ENCODE results near the gene SSBP2. TPM values are rescaled to one million over a fixed set of nuclear protein-coding genes. Genes with fewer than 3 reads are reported as not detected.

Gene SSBP2
- total RNA-seq, 2 experiments from 2014 or later: 32.5 to 35.4 TPM

DNA sequence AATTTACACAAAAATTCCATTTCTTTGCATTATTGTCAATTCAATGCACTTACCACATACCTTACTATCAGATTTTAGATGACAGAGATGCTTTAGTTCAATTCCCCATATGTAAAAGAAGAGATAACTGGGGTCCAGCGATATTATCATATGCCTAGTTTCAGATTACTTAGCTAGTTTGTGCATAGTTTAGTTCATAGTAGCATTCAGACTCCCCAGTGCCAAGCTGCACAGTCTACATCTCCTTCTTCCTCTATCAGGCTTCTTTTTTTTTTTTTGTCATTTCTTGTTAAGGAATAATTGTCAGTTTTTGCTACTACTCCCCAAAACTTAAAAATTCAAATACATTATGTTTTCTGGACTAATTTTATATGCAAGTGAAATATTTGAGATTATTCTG, 175.0 kb downstream of the SSBP2 start:
- POLR2A ChIA-PET: no interaction called here
- Mint-ChIP-seq H3K36me3 (peaks cover 3% of the 10 kb centered on the region), H3K27ac (no peak overlapping the region), H3K9me3 (peaks cover 1% of the 10 kb centered on the region), H3K27me3 (no peaks in the 10 kb centered on the region), H3K4me3 (no peak overlapping the region), H3K4me1 (peaks cover 5% of the 10 kb centered on the region)
- ATAC-seq (ENCODE audit: low read depth) (no peak), DNase-seq (no peak)

DNA sequence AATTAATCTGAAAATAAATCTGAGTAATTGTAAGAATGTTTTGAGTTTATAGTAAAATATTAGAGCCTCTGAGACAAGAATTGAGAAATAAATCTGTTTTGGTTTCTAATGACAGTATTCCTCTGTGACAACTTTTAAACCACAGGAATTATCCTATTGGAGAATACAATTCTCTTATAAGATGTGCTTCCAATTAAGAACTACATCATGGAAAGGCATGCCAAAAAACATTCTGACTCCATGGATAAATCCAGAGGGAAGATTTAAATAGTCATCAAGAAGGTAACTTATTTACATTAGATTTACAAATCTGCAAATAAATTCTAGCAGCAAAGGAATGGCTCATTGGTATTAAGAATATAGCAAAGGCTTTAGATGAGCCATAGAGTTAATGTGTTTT, 178.7 kb downstream of the SSBP2 start:
- H3K27ac Mint-ChIP-seq: no peak overlapping the region
- no peaks in the 10 kb centered on the region for H3K27me3 Mint-ChIP-seq
- DNase-seq (no peak), ATAC-seq (ENCODE audit: low read depth) (no peak)
- H3K4me1 Mint-ChIP-seq: no peaks in the 10 kb centered on the region
- peaks cover 7% of the 10 kb centered on the region for H3K36me3 Mint-ChIP-seq
- H3K9me3 Mint-ChIP-seq: peaks cover 3% of the 10 kb centered on the region
- no peak overlapping the region for H3K4me3 Mint-ChIP-seq
- POLR2A ChIA-PET: no interaction called here

DNA sequence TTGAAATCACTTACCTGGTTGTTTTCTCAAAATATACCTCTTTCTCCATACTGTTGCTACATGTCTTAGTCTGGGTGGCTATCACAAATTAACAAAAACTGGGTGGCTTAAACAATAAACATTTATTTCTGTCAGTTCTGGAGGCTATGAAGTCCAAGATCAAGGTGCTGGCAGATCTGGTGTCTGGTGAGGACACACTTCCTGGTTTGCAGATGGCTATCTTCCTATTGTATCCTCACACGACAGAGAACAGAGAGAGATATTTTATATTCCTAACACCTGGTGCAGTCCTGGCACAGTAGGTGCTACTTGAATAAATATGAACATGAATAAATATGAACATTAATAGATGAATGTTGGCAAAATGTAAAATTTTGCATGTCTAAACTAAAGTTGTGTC, 192.7 kb downstream of the SSBP2 start:
- Mint-ChIP-seq H3K9me3 (no peaks in the 10 kb centered on the region), H3K27me3 (no peaks in the 10 kb centered on the region), H3K4me1 (peaks cover 11% of the 10 kb centered on the region), H3K27ac (no peak overlapping the region), H3K36me3 (no peaks in the 10 kb centered on the region), H3K4me3 (no peak overlapping the region)
- ATAC-seq (ENCODE audit: low read depth): no peak
- no peak for DNase-seq
- POLR2A ChIA-PET: no interaction called here

DNA sequence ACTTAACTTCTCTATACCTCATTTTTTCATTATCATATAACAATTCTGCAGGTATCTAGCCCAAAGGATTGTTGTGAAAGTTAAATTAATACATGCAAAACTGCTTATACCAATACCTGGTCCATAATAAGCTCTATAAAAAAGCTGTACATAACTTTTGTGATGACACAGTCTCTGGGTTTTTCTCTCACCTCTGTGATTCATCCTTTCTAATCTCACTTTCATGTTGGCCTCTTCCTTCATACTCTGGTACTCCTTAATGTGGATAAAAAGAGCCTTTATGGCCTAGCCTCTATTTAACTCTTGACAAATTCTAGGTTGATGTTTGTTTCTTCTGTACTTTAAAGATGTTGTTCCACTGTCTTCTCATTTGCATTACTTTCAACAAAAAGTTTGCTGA, 194.1 kb downstream of the SSBP2 start:
- Mint-ChIP-seq H3K36me3 (no peaks in the 10 kb centered on the region), H3K9me3 (no peaks in the 10 kb centered on the region), H3K4me3 (no peak overlapping the region), H3K27ac (no peak overlapping the region), H3K4me1 (peaks cover 11% of the 10 kb centered on the region), H3K27me3 (no peaks in the 10 kb centered on the region)
- DNase-seq (no peak), ATAC-seq (ENCODE audit: low read depth) (no peak)
- POLR2A ChIA-PET: no interaction called here

DNA sequence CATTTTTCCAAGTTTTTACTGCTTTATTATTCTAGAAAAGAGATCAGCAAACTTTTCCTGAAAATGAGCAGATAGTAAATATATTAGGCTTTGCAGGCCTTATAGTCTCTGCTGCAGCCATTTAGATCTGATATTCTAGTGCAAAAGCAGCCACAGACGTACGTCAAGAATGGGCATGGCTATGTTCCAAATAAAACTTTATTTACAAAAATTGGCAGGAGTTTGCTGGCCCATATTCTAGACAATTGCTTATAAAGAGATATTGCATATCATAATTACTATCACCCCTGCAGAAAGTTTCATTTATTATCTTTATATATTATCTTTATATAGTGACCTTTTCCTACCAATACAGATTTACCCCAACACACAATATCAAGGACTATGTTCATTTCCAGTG, 195.0 kb downstream of the SSBP2 start:
- H3K4me1 Mint-ChIP-seq: peaks cover 11% of the 10 kb centered on the region
- H3K36me3 Mint-ChIP-seq: no peaks in the 10 kb centered on the region
- POLR2A ChIA-PET: no interaction called here
- H3K27ac Mint-ChIP-seq: no peak overlapping the region
- no peak for DNase-seq
- no peaks in the 10 kb centered on the region for H3K27me3 Mint-ChIP-seq
- no peak overlapping the region for H3K4me3 Mint-ChIP-seq
- H3K9me3 Mint-ChIP-seq: no peaks in the 10 kb centered on the region
- ATAC-seq (ENCODE audit: low read depth): no peak

DNA sequence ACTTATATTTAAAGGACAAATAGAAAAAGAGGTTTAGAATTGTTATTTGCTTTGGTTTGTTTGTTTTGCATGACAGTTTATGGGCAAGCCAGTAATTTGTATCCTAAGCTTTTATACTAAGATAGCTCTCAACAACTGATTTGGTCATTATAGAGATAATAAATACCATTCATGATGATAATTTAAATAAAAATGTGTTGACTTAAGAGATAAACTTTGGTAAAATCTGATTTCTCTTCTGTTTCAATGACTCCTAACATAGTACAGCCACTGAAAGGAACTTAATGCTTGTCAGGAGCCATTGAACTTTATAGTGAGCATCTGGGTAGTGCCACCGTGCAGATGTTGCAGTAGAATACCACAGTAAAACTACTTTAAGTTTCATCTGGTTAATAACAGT, 196.2 kb downstream of the SSBP2 start:
- DNase-seq: no peak
- H3K36me3 Mint-ChIP-seq: no peaks in the 10 kb centered on the region

DNA sequence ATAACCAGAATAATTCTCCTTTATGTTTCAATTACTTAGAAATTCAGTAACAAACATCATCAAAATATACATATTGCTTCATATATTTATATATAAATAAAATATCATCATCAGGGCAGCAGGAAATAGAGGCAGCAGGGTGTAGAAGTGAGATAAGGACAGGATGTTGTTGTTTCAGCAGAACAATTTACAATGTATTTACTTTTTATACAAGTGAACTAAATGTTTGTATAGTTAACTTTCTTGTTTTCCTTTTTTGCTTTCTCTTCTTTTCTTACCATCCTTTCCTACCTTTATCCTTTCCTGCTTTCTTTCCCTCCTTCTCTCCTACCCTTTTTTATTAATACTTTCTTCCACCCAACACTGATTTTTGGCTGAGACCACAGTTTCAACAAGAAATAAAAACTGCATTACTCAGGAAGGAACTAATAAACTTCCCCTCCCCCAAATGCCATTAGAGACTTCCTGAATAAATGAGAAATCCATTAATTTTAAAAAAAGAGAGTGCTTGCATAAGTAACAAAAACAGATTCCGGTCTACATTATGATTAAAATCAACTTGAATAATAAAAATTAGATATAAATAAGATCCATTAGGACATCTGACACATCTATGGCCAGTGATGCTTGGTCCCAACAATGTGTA, 197.2 kb downstream of the SSBP2 start:
- Mint-ChIP-seq H3K4me1 (peaks cover 11% of the 10 kb centered on the region), H3K27ac (no peak overlapping the region), H3K4me3 (no peak overlapping the region), H3K36me3 (no peaks in the 10 kb centered on the region), H3K27me3 (no peaks in the 10 kb centered on the region), H3K9me3 (no peaks in the 10 kb centered on the region)
- ATAC-seq (ENCODE audit: low read depth) (no peak), DNase-seq (no peak)
- POLR2A ChIA-PET: no interaction called here

More for the DNA sequence above, 196.2 kb downstream of the SSBP2 start:
- Mint-ChIP-seq H3K27me3 (no peaks in the 10 kb centered on the region), H3K4me1 (peaks cover 11% of the 10 kb centered on the region), H3K4me3 (no peak overlapping the region), H3K9me3 (no peaks in the 10 kb centered on the region), H3K27ac (no peak overlapping the region)
- no peak for ATAC-seq (ENCODE audit: low read depth)
- POLR2A ChIA-PET: no interaction called here

DNA sequence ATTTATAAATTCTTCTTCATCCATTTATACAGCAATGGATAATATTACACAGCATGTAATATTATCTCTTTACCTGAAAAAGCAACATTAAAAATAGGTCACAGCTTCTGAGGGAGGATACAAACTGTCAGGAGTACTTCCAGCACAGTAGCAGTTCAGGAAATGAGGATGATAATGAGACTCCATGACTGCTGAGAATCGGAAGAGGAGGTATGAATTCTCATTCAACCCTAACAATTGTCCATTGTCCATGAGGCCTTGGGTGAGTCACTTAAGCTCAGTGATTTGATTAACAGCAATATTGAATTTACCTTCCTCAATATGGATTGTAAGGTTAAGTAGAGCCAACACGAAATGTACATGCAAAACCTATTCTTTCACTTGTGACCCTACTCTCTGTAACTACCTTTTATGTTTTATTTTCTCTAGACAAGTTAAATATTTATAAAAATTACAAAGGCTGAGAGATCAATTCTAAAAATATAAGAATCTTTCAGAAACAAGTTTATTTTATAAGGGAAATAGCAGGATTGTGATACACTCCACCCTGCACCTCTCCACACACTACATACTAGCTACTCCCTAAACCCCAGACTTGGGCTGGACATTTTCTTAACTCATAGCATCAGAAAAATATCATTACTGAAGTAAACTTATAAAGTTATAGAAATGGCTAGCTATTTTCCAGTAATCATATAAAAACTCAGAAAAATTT, 197.9 kb downstream of the SSBP2 start:
- peaks cover 9% of the 10 kb centered on the region for H3K4me1 Mint-ChIP-seq
- H3K4me3 Mint-ChIP-seq: no peak overlapping the region
- no peaks in the 10 kb centered on the region for H3K36me3 Mint-ChIP-seq
- no peak overlapping the region for H3K27ac Mint-ChIP-seq
- DNase-seq (no peak), ATAC-seq (ENCODE audit: low read depth) (no peak)
- POLR2A ChIA-PET: no interaction called here
- H3K27me3 Mint-ChIP-seq: no peaks in the 10 kb centered on the region
- no peaks in the 10 kb centered on the region for H3K9me3 Mint-ChIP-seq

DNA sequence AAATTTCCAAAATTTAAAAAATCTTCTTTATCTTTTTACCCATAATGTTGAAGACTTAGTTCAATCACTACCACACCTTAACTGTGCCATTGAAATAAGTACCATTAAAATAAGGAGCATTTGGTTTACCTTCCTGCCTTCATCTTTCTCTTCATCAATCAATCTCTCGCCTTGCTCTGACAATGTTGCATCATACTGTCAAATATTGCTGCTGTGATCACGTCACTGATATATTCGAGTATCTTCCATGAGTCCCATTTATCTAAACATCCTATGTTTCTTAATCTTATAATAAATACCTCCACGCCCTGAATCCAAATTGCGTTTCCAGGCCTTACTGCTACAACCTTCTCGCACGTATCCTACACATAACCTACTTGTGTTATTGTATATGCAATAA, 201.8 kb downstream of the SSBP2 start:
- POLR2A ChIA-PET: no interaction called here
- Mint-ChIP-seq H3K9me3 (no peaks in the 10 kb centered on the region), H3K4me1 (peaks cover 2% of the 10 kb centered on the region), H3K36me3 (no peaks in the 10 kb centered on the region), H3K27ac (no peak overlapping the region), H3K4me3 (no peak overlapping the region), H3K27me3 (no peaks in the 10 kb centered on the region)
- DNase-seq: no peak
- ATAC-seq (ENCODE audit: low read depth): no peak

DNA sequence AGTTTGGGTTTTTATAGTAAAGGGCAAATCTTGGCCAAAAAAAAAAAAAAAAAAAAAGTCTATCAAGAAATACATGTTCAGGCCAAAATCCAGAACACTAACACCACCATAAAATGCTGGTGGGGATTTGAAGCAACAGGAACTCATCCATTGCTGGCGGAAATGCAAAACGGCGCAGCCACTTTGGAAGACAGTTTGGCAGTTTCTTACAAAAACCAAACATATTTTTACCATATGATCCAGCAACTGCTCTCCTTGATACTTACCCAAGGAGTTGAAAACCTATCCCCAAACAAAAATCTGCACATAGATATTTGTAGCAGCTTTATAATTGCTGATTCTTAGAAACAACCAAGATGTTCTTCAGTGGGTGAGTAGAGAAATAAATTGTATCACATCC, 203.9 kb downstream of the SSBP2 start:
- Mint-ChIP-seq H3K4me1 (no peaks in the 10 kb centered on the region), H3K27ac (no peak overlapping the region), H3K36me3 (peaks cover under 1% of the 10 kb centered on the region), H3K27me3 (no peaks in the 10 kb centered on the region), H3K9me3 (no peaks in the 10 kb centered on the region), H3K4me3 (no peak overlapping the region)
- ATAC-seq (ENCODE audit: low read depth) (no peak), DNase-seq (no peak)
- POLR2A ChIA-PET: no interaction called here

DNA sequence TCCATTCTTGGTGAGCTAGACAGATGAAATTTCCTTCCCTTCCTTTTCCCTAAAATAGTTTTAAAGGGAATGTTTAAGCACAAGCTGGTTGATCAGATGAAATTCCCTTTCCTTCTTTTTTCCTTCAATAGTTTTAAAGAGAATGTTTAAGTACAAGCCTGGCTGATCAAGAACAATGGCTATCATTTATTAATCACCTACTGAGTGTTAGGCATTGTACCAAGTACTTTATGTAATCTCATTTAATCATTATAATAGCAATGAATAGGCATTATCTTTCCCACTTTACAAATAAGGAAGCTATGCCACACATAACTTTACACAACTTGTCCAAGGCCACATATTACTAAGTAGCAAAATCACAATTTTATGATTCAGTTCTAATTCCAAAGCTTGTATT, 205.0 kb downstream of the SSBP2 start:
- Mint-ChIP-seq H3K4me3 (no peak overlapping the region), H3K9me3 (peaks cover 2% of the 10 kb centered on the region), H3K27ac (no peak overlapping the region), H3K4me1 (no peaks in the 10 kb centered on the region), H3K36me3 (peaks cover 2% of the 10 kb centered on the region), H3K27me3 (no peaks in the 10 kb centered on the region)
- DNase-seq (no peak), ATAC-seq (ENCODE audit: low read depth) (no peak)
- POLR2A ChIA-PET: no interaction called here

DNA sequence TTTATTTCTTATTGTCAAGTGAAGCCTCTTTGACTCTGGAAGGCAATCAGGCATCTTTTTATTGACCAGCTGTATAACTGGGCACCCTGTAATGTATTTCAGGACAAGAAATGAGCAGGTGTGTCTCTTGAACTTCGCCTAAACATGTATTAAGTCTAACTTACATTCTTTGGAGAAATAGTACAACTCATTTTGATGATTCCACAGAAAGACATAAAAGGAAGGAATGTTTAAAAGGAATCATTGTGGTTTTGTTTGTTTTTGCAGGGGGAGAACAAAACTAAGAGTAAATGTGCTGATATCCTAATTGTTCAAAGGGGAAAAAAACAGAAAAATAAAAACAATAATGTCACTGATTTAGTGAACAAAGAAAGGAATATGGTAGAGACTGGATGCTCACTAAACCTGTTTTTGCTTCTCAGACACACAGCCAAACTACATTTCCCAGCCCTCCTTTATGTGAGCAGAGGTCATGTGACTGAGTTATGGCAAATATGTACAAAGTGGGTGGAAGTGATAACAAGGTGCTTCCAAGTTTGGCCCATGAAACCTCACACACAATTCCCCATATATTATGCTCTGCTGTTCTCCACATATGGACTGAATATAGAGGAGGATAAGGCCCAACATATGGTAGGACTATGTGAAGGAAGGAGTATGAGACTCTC, 206.4 kb downstream of the SSBP2 start:
- DNase-seq (no peak), ATAC-seq (ENCODE audit: low read depth) (no peak)
- Mint-ChIP-seq H3K4me1 (peaks cover 2% of the 10 kb centered on the region), H3K27me3 (no peaks in the 10 kb centered on the region), H3K4me3 (no peak overlapping the region), H3K36me3 (peaks cover 2% of the 10 kb centered on the region), H3K27ac (no peak overlapping the region), H3K9me3 (peaks cover 2% of the 10 kb centered on the region)
- POLR2A ChIA-PET: no interaction called here

DNA sequence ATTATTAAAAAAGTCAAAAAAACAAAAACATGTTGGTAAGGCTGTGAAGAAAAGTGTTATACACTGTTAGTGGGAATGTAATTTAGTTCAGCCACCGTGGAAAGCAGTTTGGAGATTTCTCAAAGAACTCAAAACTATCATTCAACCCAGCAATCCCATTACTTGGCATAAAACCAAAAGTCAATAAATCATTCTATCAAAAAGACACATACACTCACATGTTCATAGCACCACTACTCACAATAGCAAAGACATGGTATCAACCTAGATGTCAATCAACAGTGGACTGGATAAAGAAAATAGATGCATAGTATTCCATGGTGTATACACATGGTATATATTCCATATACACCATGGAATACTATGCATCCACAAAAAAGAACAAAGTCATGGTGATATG, 208.7 kb downstream of the SSBP2 start:
- H3K4me1 Mint-ChIP-seq: peaks cover 11% of the 10 kb centered on the region
- H3K27me3 Mint-ChIP-seq: no peaks in the 10 kb centered on the region
- peaks cover 6% of the 10 kb centered on the region for H3K9me3 Mint-ChIP-seq
- DNase-seq (no peak), ATAC-seq (ENCODE audit: low read depth) (no peak)
- H3K27ac Mint-ChIP-seq: no peak overlapping the region
- peaks cover 2% of the 10 kb centered on the region for H3K36me3 Mint-ChIP-seq
- H3K4me3 Mint-ChIP-seq: no peak overlapping the region
- POLR2A ChIA-PET: no interaction called here

DNA sequence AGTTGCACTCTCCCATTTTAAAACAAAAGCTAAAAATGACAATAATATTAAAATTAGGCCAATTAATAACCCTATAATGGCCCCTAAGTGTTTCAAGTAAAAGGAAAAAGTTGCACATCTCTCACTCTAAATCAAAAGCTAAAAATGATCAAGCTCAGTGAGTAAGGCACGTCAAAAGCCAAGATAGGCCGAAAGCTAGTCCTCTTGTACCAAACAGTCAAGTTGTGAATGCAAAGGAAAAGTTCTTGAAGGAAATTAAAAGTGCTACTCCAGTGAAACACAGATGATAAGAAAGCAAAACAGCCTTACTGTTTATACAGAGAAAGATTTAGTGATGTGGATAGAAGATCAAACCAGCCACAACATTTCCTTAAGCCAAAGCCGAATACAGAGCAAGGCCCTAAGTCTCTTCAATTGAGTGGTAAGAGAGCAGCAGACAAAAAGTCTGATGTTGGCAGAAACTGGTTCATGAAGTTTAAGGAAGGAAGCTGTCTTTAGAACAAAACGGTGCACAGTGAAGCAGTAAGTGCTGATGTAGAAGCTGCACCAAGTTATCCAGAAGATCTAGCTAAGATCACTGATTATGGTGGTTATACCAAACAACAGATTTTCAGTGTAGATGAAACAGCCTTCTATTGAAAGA, 212.9 kb downstream of the SSBP2 start:
- peak; percentile 71 for ATAC-seq (ENCODE audit: low read depth)
- POLR2A ChIA-PET: interaction anchor here (0.6 to 1.3 kb wide), 2 partner anchors 213 to 286 kb away, joined by 3 read pairs; partner anchors contain the start of gene SSBP2
- Mint-ChIP-seq H3K4me1 (peaks cover 16% of the 10 kb centered on the region), H3K27ac (peak overlapping the region; percentile 11), H3K9me3 (peaks cover 6% of the 10 kb centered on the region), H3K27me3 (no peaks in the 10 kb centered on the region), H3K4me3 (no peak overlapping the region), H3K36me3 (peaks cover 4% of the 10 kb centered on the region)
- no peak for DNase-seq

Measured in activated naive CD8-positive, alpha-beta T cell treated with anti-CD3 and anti-CD28 coated beads, Interleukin-2, amount 10 ng/mL, durations not matched to agents 7 days and 5 days (primary cell).